Measurements from ENCODE around the gene SPRY2. TPM values are rescaled to one million over a fixed set of nuclear protein-coding genes. Genes with fewer than 3 reads are reported as not detected.

SPRY2 gene
- total and polyA plus RNA-seq, 2 of the 13 experiments (the other 11 are each of a cell fraction or from before 2014, with no cell fraction given): 7.4 to 25.1 TPM

DNA sequence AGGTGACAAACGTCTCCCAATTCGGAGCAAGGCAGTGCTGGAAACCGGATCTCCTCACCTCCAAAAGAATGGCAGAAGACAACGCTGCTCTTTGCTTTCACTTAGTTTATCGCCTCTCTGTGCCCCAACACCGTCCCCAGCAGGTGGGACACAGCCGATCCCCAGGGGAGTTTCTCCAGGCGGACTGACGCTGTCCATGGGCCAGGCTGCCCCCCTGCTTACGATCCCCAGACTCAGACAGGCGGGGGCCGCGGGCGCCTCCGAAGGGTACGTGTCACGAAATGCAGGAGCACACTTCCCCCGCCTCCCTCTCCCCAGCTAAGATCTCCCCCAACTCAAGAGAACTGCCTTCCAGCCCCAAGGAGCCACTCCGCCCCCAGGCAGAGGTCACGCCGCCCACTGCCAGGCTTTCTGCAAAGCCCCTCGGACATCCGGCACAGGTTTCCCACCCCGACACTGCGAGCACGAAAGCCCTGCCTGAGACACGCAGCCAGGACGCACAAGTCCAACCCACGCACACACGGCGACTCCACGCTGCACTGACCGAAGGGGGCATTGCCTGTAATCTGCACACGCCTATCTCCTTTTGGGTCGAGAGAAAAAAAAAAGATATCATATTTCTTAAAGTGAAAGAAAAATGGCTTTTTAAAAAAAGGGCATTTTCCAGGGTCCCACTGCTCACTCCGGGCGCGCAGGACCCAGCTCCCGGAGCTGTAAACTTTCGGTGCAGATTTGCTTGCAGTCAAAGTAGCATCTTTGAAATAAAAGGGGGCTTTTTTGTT lies 2.0 kb downstream of the SPRY2 start (continued):
- TF ChIP-seq, protein P1, sequence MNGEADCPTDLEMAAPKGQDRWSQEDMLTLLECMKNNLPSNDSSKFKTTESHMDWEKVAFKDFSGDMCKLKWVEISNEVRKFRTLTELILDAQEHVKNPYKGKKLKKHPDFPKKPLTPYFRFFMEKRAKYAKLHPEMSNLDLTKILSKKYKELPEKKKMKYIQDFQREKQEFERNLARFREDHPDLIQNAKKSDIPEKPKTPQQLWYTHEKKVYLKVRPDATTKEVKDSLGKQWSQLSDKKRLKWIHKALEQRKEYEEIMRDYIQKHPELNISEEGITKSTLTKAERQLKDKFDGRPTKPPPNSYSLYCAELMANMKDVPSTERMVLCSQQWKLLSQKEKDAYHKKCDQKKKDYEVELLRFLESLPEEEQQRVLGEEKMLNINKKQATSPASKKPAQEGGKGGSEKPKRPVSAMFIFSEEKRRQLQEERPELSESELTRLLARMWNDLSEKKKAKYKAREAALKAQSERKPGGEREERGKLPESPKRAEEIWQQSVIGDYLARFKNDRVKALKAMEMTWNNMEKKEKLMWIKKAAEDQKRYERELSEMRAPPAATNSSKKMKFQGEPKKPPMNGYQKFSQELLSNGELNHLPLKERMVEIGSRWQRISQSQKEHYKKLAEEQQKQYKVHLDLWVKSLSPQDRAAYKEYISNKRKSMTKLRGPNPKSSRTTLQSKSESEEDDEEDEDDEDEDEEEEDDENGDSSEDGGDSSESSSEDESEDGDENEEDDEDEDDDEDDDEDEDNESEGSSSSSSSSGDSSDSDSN (CRISPR knock-in tag; IDR thresholded peaks at IDR 0.05): peak; percentile 67
- TF ChIP-seq KDM5B (CRISPR knock-in tag; IDR thresholded peaks at IDR 0.05; ENCODE audit: borderline replicate concordance) (peak; percentile 37; the same call in 1 of the 2 replicates), MAFF (IDR thresholded peaks at IDR 0.05; ENCODE audit: low read depth, low read length) (no peak), SKI (IDR thresholded peaks at IDR 0.05; ENCODE audit: partially characterized antibody) (peak; percentile 33), KMT2A (CRISPR knock-in tag; IDR thresholded peaks at IDR 0.05) (peak; percentile 84), ZFX (CRISPR knock-in tag; IDR thresholded peaks at IDR 0.05; ENCODE audit: low read depth) (0 out of 2 replicates have a peak, but pooled peaks have one; percentile 15), U2AF2 (IDR thresholded peaks at IDR 0.05; ENCODE audit: low read depth, low read length) (no peak), HMGA1 (CRISPR knock-in tag; conservative IDR thresholded peaks at IDR 0.05) (no peak), ZKSCAN1 (IDR thresholded peaks at IDR 0.05; ENCODE audit: low read length) (no peak), KDM3A (CRISPR knock-in tag; IDR thresholded peaks at IDR 0.05; ENCODE audit: low read depth) (0 out of 2 replicates have a peak, but pooled peaks have one; percentile 23), REPIN1 (CRISPR knock-in tag; IDR thresholded peaks at IDR 0.05; ENCODE audit: borderline replicate concordance, low read depth) (0 out of 2 replicates have a peak, but pooled peaks have one; percentile 41), TAF1 (CRISPR knock-in tag; IDR thresholded peaks at IDR 0.05) (peak; percentile 33; the same call in 1 of the 2 replicates)
- TF ChIP-seq, protein P2, sequence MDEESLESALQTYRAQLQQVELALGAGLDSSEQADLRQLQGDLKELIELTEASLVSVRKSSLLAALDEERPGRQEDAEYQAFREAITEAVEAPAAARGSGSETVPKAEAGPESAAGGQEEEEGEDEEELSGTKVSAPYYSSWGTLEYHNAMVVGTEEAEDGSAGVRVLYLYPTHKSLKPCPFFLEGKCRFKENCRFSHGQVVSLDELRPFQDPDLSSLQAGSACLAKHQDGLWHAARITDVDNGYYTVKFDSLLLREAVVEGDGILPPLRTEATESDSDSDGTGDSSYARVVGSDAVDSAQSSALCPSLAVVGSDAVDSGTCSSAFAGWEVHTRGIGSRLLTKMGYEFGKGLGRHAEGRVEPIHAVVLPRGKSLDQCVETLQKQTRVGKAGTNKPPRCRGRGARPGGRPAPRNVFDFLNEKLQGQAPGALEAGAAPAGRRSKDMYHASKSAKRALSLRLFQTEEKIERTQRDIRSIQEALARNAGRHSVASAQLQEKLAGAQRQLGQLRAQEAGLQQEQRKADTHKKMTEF (CRISPR knock-in tag; IDR thresholded peaks at IDR 0.05): no peak; the same call in 1 of the 2 replicates
- TF ChIP-seq, protein P3, sequence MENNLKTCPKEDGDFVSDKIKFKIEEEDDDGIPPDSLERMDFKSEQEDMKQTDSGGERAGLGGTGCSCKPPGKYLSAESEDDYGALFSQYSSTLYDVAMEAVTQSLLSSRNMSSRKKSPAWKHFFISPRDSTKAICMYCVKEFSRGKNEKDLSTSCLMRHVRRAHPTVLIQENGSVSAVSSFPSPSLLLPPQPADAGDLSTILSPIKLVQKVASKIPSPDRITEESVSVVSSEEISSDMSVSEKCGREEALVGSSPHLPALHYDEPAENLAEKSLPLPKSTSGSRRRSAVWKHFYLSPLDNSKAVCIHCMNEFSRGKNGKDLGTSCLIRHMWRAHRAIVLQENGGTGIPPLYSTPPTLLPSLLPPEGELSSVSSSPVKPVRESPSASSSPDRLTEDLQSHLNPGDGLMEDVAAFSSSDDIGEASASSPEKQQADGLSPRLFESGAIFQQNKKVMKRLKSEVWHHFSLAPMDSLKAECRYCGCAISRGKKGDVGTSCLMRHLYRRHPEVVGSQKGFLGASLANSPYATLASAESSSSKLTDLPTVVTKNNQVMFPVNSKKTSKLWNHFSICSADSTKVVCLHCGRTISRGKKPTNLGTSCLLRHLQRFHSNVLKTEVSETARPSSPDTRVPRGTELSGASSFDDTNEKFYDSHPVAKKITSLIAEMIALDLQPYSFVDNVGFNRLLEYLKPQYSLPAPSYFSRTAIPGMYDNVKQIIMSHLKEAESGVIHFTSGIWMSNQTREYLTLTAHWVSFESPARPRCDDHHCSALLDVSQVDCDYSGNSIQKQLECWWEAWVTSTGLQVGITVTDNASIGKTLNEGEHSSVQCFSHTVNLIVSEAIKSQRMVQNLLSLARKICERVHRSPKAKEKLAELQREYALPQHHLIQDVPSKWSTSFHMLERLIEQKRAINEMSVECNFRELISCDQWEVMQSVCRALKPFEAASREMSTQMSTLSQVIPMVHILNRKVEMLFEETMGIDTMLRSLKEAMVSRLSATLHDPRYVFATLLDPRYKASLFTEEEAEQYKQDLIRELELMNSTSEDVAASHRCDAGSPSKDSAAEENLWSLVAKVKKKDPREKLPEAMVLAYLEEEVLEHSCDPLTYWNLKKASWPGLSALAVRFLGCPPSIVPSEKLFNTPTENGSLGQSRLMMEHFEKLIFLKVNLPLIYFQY (CRISPR knock-in tag; IDR thresholded peaks at IDR 0.05; ENCODE audit: borderline replicate concordance): no peak
- TF ChIP-seq, protein P4, sequence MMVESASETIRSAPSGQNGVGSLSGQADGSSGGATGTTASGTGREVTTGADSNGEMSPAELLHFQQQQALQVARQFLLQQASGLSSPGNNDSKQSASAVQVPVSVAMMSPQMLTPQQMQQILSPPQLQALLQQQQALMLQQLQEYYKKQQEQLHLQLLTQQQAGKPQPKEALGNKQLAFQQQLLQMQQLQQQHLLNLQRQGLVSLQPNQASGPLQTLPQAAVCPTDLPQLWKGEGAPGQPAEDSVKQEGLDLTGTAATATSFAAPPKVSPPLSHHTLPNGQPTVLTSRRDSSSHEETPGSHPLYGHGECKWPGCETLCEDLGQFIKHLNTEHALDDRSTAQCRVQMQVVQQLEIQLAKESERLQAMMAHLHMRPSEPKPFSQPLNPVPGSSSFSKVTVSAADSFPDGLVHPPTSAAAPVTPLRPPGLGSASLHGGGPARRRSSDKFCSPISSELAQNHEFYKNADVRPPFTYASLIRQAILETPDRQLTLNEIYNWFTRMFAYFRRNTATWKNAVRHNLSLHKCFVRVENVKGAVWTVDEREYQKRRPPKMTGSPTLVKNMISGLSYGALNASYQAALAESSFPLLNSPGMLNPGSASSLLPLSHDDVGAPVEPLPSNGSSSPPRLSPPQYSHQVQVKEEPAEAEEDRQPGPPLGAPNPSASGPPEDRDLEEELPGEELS (CRISPR knock-in tag; IDR thresholded peaks at IDR 0.05): no peak
- TF ChIP-seq, protein P5, sequence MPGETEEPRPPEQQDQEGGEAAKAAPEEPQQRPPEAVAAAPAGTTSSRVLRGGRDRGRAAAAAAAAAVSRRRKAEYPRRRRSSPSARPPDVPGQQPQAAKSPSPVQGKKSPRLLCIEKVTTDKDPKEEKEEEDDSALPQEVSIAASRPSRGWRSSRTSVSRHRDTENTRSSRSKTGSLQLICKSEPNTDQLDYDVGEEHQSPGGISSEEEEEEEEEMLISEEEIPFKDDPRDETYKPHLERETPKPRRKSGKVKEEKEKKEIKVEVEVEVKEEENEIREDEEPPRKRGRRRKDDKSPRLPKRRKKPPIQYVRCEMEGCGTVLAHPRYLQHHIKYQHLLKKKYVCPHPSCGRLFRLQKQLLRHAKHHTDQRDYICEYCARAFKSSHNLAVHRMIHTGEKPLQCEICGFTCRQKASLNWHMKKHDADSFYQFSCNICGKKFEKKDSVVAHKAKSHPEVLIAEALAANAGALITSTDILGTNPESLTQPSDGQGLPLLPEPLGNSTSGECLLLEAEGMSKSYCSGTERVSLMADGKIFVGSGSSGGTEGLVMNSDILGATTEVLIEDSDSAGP (CRISPR knock-in tag; IDR thresholded peaks at IDR 0.05; ENCODE audit: borderline replicate concordance): peak; percentile 52

Data from HepG2 (cell line).